ENCODE data around the gene NRXN3.

NRXN3 gene

DNA sequence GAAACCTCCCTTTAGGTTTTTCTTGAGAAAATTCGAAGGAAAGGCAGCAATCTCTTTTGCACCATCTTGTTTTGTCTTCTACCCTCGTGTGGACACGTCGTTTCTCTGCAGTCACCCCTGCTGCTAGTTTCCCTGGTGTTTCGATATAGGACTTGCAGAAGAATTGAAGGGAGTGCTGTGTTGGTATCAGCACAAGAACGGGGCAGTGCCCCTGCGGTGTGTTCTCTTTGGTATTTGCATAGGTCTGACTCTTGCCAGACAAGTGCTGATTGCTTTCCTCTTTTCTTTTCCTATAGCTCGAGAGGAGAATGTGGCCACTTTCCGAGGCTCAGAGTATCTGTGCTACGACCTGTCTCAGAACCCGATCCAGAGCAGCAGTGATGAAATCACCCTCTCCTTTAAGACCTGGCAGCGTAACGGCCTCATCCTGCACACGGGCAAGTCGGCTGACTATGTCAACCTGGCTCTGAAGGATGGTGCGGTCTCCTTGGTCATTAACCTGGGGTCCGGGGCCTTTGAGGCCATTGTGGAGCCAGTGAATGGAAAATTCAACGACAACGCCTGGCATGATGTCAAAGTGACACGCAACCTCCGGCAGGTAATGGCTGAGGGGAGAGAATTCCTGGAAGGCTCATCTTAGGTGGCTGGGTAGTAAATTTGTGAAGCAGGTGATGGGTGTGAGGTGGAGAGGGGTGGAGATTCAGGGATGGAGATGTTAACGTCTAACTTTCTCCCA lies 474.8 kb downstream of the NRXN3 start:
- DNase-seq (ENCODE audit: low read depth): no peak

DNA sequence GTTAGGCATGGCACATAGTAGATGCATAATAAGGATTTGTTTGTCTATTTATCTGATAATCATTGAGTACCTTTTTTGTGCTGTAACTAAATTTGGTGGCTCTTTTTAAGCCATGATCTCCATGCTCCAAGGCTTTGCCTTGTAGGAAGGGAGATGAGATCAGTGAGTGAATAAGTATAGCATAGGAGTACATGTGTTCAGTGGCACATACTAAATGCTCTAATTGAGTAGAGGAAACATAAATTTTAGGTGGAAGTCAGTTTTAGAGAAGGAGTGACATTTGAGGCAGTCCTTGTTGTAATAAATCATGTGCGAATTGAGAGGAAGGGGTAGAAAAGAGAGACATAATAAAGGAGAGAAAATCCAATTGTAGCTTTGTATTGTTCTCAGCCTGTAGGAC lies 482.6 kb downstream of the NRXN3 start:
- DNase-seq (ENCODE audit: low read depth): no peak

DNA sequence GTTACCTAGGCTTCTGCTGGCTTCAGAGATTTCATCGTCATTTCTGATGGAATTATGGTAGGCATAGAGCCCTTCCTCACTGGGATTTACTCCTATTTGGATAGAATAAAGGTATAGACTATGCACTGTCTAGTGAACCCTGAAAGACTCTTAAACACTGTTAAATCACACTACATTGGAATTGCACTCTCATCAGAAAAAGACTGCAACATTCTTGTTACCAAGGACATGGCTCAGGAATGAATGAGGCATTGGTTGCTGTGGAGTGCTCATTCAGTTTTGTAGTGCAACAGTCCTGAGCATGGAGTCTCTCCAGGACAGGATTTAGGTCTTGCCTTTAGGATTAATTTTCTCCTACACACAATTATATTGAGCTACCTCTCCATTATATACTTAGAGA lies 483.0 kb downstream of the NRXN3 start:
- no peak for DNase-seq (ENCODE audit: low read depth)

DNA sequence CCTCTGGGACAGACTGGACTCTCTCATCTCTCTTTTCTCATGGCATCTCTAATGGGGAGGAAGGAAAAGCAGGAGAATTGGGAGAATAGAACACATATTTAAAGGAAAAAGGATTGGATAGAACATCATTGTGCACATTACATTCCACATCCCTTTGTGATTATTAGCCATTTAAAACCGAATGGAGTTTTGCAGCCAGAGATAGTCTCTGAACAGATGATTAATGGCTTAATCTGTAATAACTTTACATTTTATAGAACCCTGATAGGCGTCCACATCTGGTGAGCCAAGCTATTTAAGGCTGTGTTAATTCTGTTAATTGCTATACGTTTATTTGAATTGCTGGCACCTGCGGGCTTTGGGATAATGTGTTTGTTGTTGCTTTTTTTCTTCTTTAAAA lies 487.3 kb downstream of the NRXN3 start:
- no peak for DNase-seq (ENCODE audit: low read depth)

DNA sequence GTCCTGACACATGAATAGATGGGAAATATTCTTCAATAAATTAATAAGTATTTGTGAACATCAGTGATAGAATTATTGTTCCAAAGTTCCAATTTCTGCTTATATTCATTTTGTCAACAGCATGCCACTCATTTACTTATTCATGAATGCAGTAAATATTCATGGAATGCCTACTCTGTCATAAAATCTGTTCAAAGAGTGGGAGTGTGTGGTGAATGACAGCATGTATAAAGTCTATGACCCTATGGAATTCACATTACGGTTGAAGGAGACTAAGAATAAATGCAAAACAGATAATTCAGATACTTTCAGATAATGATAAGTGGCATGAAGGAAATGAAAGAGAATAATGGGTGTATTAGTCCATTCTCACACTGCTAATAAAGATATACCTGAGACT lies 494.7 kb downstream of the NRXN3 start:
- no peak for DNase-seq (ENCODE audit: low read depth)

DNA sequence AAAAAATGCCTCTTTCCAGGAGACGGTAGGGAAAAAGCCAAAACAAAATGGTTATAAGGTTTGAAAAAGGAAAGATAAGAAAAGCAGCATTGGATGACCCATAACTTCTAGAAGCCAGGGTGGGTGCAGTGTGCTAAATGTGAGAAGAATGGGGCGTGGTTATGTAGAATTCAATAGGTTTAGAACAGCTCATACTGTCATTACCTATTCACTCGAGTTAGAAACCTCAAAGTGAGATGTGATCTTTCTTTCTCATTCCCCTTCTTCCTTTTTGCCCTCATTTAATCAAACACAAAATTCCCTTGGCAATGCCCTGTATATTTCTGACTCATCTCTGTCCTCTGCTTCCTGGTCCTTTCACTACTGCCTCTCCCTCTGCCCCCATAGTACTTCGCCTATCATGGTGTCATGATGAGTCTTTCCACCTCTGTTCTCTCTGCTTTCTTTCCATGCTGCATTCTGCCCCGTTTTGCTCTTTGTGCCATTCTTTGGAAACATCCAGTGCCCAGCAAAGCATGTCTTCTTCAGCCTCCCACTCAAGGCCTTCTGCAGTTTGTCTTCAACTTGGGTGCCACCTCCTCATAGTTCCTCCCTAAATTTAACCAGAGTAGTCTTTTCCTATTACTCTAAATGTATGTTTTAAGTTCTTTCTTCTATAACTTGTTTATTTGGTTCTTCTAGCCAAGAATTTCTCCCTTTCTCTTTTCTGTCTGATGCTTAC lies 496.3 kb downstream of the NRXN3 start:
- DNase-seq (ENCODE audit: low read depth): no peak

DNA sequence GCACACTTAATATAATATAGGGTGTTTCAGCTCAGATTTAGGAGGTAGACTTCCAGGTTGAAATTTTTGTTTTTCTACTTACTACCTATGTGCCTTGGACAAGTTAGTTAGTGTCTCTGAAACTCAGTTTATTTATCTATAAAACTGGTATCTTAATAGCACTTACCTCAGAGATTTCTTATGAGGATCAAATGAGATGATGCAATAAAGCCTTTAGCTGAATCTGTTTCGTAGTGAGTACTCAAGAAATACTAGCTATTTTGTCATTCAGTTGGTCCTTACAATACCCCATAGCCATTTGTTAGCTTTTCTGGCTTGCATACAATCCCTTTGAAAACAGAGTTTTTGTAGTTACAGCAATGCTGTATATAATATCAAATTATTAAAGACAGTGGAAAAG lies 497.0 kb downstream of the NRXN3 start:
- DNase-seq (ENCODE audit: low read depth): no peak

DNA sequence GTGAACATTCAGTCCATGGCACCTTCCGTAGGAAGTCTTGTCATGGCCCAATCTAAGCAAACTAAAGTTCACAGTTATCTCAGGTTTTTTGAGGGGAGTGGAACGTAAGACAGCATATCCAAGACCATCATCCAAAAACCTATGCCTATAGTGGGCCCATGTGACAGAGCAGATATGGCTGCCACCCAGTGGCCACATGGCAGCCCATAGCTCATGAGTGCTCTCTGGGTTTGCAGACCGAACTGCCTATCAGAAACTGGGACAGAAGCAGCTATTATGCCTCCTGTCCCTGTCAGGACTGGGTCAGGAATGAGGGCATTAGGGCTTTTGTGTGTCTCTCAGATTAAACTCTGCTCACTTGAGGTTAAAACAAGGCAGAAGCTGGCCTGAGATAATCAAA lies 503.7 kb downstream of the NRXN3 start:
- DNase-seq (ENCODE audit: low read depth): no peak

DNA sequence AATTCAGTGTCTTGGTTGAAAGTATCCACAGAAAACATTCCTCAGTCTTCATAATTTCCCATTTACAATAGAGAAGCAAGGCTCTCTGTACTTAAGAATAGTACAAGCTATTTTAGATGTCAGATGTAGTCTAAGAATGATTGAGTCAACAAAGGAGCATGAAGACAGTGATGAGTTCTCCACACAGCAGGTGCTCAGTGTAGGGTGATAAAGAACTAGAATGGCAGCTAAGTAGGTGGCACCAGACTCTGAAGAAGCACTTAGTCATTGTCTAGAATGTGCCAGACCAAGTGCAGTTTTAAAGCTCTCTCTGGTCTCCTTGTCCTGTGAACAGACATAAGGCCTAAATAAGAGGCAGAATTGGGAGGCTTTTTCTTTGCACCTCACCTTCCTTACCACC lies 504.6 kb downstream of the NRXN3 start:
- DNase-seq (ENCODE audit: low read depth): no peak

DNA sequence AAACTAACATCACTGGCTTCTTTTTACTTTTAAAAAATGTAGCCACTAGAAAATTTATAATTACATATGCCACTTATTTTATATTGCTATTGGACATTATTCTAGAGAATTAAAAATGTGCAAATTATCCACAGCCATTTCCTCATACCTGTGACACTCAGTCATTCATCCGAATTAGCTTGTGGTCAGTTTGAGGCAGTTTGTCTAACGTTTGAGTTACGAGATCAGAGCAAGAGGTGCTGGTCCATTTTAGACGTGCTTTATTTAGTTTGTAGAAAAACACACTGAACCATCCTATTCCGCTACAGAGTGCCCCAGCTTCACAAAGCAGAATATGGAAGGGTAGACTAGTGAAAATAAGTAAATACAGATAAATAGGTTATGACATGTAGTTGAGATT lies 513.0 kb downstream of the NRXN3 start:
- no peak for DNase-seq (ENCODE audit: low read depth)

DNA sequence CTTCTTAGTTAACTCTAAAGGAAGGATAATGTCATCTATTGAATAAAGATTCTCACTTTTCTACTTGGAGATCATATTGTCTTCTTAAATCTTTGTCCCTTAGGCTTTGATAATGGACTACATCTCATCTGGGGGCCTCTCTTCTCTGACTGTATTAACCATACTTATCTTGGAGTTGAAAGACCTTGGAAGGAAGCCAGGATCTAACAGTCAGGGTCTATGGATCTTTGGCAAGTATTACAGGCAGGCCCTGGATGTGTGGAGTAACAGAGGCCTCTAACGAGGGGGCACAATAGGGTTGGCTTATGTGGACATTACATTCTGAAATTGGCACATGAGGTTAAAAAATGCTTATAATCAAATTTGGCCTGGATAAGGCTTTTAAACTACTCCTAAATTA lies 513.8 kb downstream of the NRXN3 start:
- no peak for DNase-seq (ENCODE audit: low read depth)

DNA sequence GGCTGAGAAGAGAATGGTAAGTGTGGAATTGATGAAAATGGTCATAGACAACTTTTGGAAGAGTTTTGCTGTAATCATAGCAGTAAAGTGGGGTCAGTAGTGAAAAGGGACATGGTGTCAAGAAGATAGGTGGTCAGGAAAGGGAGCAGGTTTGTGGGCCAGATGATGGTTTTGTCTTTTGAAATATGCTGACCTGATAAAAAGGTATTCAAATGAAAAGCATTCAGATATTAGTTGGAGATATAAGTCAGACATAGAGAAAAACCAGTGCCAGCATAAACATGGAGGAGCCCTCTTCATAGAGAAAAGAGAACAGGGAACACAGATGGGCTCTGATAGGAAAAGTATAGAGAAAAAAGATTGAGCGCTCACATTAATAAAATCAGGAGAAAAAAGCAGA lies 518.3 kb downstream of the NRXN3 start:
- DNase-seq (ENCODE audit: low read depth): no peak

DNA sequence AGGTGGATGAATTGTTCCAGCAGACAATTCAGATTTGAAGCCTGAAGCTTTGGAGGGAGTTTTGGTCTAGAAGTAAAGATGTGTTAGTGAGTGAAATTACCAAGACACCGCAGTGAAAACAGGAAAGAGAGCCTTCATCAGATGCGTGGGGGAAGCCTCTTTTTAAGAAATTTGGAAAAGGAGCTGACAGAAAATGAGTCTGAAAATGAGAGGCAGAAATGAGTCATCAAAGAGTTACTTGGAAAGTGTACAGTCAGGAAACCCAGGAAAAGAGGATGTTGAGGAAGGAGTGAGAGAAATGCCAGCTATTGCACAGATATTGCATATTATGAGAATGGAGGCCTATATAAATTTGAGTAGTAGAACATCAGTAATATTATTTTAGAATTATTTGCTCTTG lies 520.7 kb downstream of the NRXN3 start:
- peak; percentile 28 for DNase-seq (ENCODE audit: low read depth)

DNA sequence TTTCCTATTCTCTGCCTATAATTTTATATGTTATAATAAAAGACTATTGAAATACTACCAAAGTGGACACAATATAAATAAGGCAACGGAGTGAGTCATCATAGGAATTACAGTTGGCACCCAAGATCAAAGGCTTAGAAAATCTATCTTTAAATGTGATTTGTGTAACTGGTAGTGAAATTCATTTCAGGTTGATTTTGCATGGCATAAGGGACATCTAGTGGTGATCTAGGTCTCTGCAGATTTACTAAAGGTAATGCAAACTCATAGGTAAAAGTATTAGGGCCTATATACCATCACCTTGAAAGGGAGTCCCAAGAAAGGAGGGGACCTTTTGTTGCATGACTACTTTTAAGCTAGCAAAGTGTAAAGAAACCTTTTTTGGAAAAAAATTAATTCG lies 527.2 kb downstream of the NRXN3 start:
- peak; percentile 25 for DNase-seq (ENCODE audit: low read depth)

DNA sequence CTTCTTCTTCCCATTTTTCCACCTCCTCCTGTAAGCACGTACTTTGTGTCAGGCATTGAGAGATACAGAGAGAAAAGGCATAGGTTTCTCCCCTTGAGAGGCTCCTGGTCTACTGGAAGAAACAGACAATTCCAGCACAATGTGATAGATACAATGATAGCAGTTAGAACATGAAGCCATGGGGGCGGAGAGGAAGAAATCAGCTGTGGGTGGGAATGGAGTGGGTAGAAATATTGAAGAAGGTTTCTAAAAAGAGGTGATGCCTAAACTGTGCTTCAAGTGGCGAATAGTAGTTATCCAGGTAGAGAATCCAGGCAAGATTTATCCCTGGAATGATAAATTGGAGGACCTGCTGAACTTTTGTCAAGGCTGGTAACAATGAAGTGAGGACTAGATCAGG lies 528.8 kb downstream of the NRXN3 start:
- DNase-seq (ENCODE audit: low read depth): no peak

DNA sequence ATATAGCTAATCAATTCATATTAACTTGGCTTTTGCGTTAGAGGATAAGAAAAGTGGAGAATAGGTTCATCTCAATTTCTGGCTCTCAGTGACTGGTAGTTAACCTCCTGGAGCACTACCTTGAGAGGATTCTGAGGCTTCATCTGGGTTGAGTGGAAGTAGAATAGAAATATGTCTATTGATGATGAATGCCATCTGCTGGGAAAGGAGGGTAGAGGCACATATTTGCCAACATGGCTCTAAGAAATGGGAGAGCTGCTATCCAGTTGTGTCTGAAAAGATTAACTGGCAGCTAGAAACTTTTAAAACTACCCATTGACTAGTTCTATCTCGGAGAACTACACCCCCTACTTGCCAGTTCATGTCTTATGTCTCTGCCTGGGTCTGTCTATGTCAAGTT lies 530.1 kb downstream of the NRXN3 start:
- DNase-seq (ENCODE audit: low read depth): no peak

DNA sequence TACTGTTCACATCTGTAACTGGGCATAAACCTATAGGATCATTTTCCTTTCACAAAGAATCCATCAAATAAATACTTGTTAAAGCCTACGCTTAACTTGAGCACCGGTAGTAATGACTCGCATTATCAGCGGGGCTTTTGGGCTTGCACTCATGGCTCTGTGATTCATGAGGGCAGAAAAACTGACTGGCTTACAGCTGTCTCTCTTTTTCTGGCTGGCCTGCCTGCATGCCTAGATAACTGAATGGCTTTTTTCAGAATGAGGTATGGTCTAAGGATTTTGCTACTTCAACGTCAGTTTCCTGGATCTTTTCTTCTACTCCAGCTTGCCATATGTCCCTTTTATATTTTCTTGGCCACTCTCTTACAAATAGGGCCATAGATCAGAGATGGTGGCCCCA lies 531.1 kb downstream of the NRXN3 start:
- DNase-seq (ENCODE audit: low read depth): peak; percentile 23

DNA sequence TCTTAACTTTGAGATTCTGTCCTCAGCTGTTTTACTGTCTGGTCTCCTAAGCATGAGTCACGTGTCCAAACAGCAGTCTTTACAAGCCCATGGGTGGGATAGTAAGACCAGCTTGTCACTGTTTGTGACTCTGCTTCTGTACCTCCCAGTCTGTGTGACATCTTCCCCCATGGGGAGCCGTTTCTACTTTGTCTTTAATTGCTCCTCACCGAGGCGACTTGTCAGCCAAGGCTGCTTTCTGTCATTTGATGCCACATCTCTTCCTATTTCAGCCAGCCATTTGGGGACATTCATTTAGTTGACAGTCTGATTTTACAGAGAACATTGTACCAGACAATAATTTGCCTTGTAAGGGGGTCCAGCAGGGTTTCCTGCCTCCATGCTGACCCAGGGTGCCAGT lies 534.8 kb downstream of the NRXN3 start:
- DNase-seq (ENCODE audit: low read depth): no peak

DNA sequence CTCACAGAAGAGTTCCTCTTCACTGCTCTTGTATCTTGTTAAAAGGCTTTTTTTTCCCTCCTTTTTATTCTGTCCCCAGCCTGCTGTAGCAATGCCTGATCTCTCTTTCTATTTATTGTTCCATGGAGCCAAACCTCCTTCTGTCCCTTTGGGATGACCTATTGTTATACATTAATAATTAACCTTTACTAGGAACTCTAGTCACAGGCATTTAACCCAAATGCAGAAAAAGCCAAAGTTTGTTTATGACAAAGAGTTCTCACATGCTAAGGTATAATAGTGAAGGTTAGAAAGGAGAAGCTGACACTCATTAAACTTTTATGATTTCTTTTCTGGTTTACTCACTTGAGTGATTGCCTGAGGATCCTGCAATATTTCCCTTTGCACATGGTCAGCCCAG lies 535.8 kb downstream of the NRXN3 start:
- DNase-seq (ENCODE audit: low read depth): no peak

DNA sequence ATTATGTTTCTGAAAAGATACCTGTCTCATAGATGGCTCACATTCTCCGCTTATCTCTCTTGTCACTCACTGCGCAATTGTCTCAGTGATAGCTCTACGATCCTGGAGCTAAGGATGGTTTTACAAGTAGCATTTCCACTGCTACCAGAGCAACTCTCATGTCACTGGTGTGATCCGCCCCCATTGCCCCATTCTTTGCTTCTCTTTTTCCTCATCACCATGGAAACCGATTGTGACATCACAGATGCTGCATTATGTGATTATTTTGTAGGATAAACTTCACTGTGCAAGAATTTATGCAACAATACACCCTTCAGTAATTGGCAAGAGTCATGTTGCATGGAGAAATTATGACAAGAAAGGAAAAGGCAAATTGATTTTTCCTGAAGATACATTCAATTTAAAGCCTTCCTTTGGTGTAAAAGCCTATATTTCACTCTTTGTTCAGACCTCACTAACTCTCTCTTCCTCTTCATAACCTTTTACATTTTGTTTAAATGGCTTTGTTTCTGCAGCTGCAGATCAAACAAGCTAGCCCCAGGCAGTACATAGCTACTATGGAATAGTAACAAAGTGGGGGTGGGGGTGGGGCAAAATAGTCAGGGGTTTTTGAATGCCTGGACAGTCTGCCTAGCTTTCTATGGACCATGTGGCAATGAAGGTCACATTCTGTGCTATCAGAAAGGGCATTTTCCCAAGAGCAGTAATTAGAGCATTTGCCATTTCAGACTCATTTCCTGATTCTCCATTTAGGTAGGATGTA lies 539.8 kb downstream of the NRXN3 start:
- no peak for DNase-seq (ENCODE audit: low read depth)

DNA sequence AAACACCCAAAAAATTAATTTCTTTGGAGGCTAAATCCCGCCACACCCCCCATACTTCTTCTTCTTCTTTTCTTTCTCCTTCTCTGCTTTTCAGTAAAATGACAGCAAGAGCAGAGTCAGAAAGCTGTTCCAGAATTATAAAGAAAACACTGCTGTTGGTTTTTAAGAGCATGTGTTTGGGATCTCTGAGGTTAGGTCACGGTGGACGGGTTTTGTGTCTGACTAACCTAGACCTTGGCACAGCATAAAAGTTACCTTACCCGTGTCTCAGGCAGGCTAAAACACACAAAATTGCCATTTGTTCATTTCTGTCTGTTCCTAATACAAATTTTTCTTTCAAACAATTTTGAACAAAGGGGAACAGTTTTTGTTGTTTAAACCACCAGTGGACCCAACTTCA lies 540.8 kb downstream of the NRXN3 start:
- no peak for DNase-seq (ENCODE audit: low read depth)

DNA sequence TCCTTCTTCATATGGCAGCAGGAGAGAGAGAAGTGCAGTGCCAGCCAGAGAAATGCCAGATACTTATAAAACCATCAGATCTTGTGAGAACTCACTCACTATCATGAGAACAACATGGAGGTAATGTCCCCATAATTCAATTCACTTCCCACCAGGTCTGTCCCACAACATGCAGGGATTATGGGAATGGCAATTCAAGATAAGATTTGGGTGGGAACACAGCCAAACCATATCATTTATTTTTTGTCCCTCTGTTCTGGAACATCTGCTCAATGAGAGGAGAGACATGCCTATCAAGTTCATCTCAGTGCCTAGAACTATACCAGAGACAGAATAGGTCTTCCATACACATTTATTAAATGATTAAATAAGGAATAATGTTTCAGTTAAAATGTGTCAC lies 543.5 kb downstream of the NRXN3 start:
- no peak for DNase-seq (ENCODE audit: low read depth)

DNA sequence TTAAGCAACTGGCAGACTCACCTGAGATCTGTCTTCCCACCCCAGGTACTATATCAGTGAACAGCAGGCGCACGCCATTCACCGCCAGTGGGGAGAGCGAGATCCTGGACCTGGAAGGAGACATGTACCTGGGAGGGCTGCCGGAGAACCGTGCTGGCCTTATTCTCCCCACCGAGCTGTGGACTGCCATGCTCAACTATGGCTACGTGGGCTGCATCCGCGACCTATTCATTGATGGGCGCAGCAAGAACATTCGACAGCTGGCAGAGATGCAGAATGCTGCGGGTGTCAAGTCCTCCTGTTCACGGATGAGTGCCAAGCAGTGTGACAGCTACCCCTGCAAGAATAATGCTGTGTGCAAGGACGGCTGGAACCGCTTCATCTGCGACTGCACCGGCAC lies 544.5 kb downstream of the NRXN3 start:
- DNase-seq (ENCODE audit: low read depth): no peak

All from HS-5 (cell line).